Measurements from ENCODE around the gene FLOT1.

DNA sequence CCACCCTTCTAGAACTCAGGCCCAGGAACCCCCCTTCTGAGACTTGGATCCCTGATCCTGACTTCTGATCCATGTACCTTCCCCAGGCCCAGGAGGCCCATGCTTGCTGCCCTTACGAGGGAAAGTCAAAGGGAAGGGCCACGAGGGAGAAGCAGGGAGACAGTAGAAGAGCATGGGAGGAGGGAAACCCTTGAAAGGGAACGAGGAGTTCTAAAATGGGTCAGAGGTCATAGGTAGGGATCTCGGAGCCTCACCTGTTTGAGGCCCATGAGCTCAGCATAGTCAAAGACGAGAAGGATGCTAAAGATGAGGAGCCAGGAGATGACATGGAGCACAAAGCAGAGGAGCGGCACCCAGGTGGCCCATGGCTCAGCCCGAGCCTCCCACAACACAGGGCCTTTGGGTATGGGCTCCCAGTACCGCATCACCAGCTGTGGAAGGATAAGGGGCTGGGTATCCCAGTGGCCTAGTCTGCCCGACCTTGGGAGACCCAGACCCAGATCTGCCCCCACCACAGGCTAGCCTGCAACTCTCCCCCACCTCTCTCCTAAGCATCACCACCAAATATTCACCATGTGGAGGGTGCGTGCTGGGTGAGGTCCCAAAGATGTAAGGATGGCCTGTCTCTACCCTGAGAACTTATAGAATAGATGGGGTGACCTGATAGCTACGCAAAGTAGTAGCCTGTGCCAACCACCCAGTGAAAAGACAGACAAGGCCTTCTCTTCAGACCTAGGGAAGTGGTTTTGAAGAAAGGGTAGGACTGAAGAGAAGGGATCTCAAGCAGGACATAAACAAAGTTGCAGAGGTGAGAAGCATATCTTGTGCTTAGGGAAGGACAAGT is 53.2 kb downstream of the FLOT1 start:
- TF ChIP-seq, protein P1, sequence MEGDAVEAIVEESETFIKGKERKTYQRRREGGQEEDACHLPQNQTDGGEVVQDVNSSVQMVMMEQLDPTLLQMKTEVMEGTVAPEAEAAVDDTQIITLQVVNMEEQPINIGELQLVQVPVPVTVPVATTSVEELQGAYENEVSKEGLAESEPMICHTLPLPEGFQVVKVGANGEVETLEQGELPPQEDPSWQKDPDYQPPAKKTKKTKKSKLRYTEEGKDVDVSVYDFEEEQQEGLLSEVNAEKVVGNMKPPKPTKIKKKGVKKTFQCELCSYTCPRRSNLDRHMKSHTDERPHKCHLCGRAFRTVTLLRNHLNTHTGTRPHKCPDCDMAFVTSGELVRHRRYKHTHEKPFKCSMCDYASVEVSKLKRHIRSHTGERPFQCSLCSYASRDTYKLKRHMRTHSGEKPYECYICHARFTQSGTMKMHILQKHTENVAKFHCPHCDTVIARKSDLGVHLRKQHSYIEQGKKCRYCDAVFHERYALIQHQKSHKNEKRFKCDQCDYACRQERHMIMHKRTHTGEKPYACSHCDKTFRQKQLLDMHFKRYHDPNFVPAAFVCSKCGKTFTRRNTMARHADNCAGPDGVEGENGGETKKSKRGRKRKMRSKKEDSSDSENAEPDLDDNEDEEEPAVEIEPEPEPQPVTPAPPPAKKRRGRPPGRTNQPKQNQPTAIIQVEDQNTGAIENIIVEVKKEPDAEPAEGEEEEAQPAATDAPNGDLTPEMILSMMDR (IDR thresholded peaks at IDR 0.05) = no peak
- TF ChIP-seq POLR2A (IDR thresholded peaks at IDR 0.05) = no peak
